Measurements from ENCODE around the gene COL11A1.
"Not testable (repeated sequence)": the region's sequence is repeated elsewhere in the genome, so short reads cannot be mapped to it uniquely, and the experiment has no call there.

COL11A1 gene

DNA sequence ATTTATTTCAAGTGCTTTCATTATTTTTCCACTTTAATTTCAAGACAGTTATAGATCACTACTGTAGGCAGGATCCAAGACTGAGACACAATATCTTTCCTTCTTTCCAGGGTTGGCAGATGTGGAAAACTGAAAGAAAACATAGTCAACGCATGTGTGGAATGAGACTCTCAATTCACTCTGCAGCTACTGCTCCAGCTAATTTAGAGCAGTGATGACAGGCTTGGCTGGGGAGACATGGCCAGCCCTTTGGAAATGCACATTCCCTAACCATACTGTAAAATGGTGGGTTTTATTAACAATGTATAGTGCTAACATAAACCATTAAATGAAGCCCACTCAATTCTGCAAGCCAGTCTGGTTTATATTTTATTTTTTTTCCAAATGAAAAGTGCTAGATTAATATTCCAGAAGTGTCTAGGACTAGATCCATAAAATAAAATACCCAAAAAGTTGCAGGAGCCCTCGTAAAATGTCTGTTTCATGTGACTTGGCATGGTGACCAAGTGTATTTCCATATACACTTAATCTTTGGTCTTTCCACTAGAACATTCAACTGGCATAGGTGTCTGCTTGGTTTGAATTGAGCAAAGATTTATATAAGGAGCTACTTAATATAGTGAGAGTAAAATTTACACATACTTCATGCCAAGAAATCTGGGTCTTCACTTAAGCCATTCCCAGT, 32.9 kb downstream of the COL11A1 start:
- no peak for DNase-seq (ENCODE audit: low spot score)

DNA sequence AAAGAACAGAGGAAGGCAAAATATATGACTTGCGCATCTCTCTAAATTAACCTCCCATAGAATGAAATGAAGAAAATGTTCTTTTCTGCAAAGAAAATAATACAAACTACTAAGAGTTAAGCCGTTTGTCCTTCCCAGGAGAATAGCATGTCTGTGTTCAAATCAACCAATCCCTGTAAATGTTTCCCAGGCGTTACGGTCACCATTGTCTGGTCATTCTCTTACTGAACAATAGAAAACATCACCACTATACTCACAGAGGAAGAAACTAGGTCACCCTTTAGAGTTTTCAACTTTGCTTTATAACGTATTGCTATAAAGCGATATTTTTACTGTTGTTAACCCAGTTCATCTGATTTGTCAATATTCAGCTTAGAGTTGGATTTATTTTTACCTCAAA, 34.1 kb downstream of the COL11A1 start:
- no peak for DNase-seq (ENCODE audit: low spot score)

DNA sequence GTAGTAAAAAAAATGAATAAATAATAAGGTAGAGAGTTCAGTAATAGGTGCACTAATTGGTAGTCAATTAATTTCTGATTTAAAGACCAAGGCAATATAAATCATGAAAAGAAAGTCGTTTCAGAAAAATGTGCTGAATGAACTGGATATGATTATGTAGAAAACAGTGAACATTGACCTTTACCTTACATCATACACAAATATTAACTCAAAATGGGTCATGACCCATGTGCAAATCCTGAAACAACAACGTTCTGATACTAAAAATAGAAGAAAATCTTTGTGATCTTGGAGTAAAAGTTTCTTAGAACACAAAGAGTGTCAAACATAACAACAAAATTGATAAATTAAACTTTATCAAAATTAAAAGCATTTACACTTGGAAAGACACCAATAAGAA, 39.1 kb downstream of the COL11A1 start:
- DNase-seq (ENCODE audit: low spot score), result no peak

DNA sequence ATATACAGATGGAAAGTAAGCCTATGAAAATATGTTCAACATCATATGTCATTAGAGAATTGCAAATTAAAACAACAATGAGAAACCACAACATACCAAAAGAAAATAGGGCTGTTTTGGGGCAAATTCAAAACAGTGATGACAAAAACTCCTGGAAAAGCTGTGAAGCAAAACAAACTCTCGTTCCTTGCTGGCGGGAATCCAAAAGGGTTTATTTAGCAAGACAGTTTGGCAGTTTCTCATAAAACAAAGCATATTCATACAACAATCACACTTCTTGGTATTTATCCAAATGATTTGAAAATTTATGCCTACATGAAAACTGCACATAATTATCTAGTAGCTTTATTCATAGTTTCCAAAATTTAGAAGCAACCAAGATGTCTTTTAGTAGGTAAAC, 44.4 kb downstream of the COL11A1 start:
- no peak for DNase-seq (ENCODE audit: low spot score)

DNA sequence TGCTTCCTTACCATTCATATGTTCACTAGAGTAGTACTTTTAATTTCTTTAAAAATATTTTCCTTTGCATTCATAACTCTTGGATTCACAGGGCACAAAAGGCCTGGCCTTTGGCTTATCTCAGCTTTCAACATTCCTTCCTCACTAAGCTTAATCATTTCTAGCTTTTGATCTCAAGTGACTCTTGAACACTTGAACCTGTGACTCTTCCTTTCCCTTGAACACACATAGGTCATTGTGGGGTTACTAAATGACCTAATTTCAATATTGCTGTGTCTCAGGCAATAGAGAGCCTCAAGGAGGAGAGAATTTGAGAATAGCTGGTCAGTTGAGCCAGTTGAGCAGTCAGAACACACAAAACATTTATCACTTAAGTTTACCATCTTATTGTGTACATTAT, 49.9 kb downstream of the COL11A1 start:
- DNase-seq (ENCODE audit: low spot score), result no peak

DNA sequence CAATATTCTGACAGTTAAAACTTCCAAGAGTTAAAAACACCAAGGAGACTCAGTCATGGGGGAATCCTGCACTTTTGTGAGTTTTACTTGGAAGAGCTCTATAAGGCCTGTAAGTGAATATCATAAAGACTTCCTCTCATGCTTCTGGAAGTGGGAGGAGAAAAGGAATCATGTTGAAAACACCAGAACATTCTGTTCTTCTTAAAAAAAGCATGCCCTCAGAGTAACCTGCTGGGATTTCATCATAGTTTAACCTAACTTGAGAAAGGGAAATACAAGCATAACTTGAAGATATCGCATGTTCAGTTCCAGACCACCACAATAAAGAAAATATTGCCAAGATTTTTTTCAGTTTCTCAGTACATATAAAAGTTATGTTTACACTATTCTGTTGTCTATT, 51.9 kb downstream of the COL11A1 start:
- no peak for DNase-seq (ENCODE audit: low spot score)

DNA sequence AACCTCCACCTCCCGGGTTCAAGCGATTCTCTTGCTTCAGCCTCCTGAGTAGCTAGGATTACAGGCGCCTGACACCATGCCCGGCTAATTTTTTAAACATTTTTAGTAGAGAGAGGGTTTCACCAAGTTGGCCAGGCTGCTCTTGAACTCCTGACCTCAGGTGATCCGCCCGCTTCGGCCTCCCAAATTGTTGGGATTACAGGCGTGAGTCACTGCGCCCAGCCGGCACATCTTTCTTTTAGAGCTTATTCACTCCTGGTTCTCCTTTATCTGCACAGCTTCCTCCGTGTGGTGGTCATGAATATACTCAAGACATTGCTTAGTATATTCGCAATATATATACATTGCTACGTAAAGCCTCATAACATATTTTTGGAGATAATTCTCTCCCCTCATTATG, 80.2 kb downstream of the COL11A1 start:
- DNase-seq (ENCODE audit: low spot score), result not testable (repeated sequence)

DNA sequence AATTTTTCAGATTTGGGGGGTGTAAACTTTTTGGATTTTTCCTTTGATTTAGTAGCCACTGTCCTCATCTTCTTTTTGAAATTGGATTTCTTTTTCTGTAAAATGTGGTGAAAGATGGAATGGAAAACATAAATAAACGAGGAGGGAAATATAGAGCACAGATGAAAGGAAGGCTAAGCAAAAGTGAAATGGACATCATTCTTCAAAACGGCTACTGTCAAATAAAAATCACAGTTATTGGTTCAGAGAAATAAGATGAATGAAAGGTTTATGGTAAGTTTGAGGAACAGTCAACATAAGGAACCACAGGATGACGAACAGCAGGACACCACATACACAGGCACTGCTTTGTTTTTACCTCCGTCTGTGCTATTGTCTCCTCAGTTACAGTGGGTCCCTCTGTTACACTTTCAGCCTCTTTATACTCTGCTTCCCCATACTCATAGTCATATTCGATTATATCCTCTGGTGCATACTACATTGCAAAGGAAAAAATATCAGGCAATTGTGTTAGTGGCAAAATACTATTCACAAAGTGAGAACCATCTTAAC, 82.4 kb downstream of the COL11A1 start:
- no peak for DNase-seq (ENCODE audit: low spot score)

DNA sequence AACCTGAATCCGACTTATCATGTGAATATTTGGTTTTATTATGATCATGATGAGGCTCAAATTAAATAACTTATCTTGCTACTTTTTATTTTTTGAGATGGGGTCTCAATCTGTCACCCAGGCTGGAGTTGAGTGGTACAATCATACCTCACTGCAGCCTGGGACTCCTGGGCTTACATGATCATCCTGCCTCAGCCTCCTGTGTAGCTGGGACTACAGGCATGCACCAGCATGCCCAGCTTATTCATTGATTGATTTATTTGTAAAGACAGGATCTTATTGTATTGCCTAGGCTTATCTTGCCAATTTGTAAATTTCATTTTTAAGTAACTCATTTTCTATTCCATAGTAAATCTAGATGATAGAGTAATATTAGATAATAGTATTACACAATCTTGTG, 84.3 kb downstream of the COL11A1 start:
- no peak for DNase-seq (ENCODE audit: low spot score)

DNA sequence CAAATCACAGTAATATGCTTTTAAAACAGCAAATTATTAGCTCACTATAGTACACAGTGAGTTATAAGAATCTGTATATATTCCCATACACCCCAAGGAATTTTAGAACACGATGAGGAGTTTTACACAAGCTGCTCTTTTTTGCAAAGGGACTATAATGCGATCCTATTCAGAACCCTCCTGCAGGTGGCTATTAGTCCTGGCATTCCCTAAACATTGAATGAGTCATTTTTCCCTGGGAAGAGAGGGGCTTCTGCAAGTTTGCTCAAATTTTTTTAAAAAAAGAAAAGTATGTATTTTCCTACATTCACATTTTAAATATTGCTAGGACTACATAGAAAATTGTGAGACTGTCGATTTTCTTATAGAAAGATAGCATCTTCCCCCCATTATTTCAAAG, 106.3 kb downstream of the COL11A1 start:
- no peak for DNase-seq (ENCODE audit: low spot score)

DNA sequence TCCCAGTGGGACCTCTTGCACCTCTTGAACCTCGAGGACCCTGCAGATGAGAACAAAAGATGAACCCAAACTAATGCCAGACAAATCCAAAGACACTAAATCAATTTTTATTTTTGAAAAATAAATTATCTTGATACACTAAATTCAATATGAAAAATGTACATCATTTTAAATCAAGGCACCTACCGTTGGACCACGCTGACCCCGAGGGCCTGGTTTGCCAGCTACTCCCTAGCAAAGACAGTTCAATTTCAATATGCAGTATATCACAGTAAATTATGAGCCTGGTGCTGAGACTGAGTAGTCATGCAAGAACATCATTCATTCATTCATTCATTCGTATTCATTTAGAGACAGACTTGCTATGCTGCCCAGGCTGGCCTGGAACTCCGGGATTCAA, 129.4 kb downstream of the COL11A1 start:
- DNase-seq (ENCODE audit: low spot score), result no peak

DNA sequence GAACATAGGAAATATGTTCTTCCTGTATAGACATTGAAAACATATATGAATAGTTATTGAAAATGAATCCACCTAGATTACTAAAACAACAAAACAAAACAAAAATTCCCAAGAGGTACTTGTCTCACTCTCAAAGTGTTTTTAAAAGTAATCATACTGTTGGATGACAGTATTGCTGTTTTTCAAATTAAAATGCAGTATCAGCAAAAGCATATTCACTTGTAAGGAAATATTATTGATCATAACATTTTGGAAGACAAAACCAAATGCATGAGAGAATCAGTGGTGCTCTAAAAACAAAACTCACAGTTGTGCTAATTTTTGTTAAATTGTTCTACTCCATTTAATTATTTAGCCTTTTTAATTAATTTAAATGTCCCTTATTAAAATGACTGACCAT, 131.0 kb downstream of the COL11A1 start:
- DNase-seq (ENCODE audit: low spot score), result no peak

DNA sequence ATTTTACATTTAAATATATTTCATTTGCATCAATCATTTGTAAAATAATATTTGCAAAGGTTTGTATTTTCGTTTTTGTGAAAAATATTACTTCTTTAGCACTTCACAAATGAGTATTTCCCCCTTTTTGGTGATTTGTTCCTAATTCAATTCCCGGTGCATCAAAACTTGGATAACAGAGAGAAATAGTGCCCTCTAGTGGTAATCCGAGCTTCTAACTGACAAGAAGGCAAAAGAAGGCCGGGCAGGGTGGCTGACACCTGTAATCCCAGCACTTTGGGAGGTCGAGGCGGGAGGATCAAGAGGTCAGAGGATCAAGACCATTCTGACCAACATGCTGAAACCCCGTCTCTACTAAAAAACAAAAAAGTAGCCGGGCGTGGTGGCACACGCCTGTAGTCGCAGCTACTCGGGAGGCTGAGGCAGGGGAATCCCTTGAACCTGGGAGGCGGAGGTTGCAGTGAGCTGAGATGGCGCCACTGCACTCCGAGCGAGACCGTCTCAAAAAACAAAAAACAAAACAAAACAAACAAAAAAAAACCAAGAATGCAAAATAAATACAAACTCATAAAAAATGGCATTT, 137.7 kb downstream of the COL11A1 start:
- DNase-seq (ENCODE audit: low spot score), result peak; percentile 10

DNA sequence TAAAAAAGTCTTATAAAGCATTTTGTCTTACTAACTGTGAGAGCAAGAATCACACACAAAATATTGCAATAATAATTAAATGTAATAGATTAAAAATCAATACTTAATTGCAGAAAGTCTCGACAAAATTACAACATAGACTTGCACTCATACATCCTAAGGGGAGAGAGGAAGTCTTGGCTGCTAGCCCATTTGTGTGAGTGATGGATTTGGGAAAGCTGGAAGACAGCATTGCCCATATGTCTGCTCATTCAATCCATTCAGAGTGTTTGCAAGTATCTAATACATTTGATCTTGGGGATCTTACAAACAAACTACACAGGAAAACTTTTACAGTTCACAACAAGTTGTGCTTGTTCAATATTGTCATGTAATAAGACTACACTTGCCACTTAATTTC, 140.5 kb downstream of the COL11A1 start:
- no peak for DNase-seq (ENCODE audit: low spot score)

DNA sequence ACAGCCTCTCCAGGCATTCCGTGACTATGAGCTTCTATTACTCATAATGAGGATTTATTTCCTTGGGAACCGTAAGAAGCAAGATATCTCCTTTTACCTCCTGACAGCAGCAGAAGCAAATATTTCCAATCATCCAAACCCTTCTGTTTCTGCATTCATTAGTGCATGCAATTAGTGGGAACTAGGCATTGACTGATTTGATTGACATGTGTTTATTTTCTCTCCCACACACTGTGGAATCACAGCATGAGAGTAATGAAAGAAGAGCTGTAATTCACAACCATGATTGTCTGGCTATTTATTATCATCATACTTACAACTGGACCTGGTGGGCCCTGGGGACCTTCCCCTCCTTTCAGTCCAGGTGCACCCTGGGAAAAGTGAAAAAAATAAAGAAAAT, 146.8 kb downstream of the COL11A1 start:
- DNase-seq (ENCODE audit: low spot score), result no peak

DNA sequence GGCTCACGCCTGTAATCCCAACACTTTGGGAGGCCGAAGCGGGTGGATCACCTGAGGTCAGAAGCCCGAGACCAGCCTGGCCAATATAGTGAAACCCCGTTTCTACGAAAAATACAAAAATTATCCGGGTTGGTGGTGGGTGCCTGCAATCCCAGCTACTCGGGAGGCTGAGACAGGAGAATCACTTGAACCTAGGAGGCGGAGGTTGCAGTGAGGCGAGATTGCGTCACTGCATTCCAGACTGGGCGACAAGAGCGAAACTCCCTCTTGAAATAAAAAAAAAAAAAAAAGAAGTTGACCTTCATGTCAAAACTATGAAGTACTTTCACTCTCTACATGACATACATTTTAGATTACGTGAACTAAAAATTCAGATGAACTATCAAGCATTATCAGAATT, 153.7 kb downstream of the COL11A1 start:
- no peak for DNase-seq (ENCODE audit: low spot score)

DNA sequence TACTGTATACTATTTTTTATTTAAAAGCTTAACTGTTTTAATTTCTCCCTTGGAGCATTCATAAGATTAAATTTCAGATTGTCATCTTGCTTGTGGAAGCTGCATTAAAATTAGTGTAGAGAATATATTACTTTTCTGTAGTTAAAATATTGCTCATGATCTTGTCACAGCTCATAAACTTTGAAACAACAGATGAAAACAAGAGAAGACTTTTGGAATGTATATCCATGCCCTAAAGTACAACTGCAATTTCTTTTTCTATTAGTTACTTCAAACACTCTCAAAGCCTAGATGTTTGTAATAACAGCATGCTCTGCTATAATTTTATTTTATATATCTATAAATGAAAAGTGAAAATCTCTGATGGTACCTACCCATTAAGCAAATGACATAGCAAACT, 155.9 kb downstream of the COL11A1 start:
- DNase-seq (ENCODE audit: low spot score), result no peak

DNA sequence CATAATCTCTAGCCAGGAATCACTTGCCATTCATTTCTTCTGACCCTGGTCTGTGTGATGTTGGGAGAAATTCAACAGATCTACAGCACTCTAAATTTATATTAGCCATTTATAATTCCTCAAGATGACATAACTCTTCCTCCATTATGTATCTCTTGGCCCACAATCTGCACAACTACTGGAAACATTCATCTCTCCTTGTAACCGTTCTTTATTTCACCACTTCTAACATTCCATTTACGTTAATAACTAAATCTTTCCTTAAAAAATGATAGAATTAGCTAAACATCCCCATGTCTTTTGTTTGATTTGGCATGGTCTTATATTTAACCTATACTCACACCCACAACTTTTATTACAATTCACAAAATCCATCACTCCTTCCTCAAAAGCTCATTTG, 166.0 kb downstream of the COL11A1 start:
- DNase-seq (ENCODE audit: low spot score), result no peak

DNA sequence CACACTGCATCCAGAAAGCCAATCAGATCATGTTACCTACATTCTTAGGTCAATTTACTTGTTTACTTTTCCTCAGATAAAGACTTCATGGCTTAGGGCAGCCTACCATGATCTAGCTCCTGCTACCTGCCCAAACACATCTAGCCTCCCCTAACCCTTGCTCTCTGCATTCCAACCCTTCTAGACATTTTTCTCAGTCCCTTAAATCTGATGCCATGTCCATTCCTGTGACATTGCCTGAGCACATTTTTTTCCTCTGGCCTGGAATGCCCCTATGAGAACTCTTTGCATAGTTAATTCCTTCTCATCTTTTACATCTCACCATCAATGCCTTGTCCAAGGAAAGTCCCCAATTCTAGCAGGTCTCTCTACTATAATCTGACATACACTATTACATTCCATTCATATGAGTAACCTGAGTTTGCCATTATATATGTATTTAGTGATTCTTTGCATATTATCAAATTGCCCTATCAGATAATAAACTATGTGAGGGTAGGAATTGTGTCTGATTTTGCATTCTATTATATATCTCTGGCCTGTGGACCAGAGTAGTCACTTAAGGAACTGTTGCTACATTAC, 166.9 kb downstream of the COL11A1 start:
- no peak for DNase-seq (ENCODE audit: low spot score)

DNA sequence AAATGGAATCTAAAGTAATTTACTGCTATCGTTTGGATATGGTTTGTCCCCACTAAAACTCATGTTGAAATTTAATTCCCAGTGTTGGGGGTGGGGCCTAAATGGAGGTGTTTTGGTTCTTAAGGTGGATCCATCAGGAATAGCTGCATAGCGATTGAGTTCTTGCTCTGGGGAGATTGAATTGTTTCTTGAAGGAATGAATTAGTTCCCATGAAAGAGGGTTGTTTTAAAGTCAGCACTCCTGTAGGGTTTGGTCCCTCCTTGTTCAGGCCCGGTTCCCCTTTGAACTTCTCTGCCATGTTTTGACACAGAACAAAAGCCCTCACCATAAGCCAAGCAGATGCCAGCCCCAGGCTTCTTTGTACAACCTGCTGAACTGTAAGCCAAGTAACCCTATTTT, 170.9 kb downstream of the COL11A1 start:
- no peak for DNase-seq (ENCODE audit: low spot score)

DNA sequence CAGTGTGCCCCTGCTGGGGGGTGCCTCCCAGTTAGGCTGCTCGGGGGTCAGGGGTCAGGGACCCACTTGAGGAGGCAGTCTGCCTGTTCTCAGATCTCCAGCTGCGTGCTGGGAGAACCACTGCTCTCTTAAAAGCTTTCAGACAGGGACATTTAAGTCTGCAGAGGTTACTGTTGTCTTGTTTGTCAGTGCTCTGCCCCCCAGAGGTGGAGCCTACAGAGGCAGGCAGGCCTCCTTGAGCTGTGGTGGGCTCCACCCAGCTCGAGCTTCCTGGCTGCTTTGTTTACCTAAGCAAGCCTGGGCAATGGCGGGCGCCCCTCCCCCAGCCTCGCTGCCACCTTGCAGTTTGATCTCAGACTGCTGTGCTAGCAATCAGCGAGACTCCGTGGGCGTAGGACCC, 175.0 kb downstream of the COL11A1 start:
- not testable (repeated sequence) for DNase-seq (ENCODE audit: low spot score)

DNA sequence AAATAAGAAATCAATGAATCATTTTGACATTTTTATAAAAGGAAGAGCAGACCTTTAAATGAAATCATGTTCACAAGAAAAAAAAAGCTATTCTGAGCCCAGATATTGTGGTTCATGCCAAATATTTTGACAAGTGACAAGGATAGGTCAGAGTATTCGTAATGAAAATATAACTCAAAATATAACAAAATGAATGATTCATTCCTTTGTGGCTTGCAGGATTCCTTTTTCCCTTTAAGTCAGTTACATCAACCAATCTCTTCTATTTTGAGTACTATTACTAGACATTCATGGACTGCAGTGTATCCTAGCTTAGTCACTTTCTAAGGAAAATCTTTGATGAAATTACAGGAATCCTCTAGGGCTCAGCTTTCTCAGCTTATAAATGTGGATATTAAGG, 188.7 kb downstream of the COL11A1 start:
- DNase-seq (ENCODE audit: low spot score), result no peak

DNA sequence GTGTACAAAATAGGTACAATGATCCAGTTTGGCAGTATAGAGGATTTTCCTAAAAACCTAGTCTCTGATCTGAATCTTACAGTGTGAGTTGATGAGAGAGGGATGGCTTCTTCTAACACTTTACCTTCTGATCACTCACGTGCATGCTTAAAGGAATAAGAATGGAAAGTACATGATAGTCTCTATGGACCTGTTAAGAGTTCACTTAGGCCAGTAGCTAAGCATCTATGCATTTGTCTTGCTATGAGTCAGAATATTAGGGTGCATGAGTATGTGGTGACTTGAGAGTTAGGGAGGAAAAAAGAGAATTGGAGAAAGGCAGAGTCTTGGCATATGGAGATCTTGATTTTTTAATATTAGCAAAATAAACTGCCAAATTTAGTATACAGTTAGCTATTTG, 206.3 kb downstream of the COL11A1 start:
- no peak for DNase-seq (ENCODE audit: low spot score)

DNA sequence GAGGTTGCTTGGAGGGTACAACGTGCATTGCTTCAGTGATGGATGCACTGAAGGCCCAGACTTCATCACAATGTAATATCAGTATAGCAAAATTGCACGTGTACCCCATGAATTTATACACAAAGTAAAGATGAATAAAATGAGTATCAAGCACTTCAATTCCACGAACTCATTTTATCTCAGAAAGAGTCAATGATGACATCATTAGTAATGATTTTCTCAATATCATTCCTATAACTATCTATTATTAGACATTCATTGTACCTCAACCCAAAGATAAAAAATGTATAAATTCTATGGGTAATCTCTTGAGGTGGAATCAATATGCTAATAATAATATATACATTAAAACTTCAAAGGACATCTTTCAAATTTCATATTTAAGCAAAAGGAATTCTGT, 208.4 kb downstream of the COL11A1 start:
- no peak for DNase-seq (ENCODE audit: low spot score)
